Motor neuron (in vitro differentiated cells): Measurements from ENCODE around the gene CDCA5. TPM values are rescaled to one million over a fixed set of nuclear protein-coding genes. Genes with fewer than 3 reads are reported as not detected.

Experiments used
- ATAC-seq, 8 experiments: fragments of 200-7000 bp; cut with Tn5 transposase; replicated peaks in 6 of 8; 2 replicates each; pipeline ENCODE4 v1.8.0; 2021; ENCODE audit warnings: mild to moderate bottlenecking in 8 of 8, moderate library complexity in 8 of 8
- H3K27ac ChIP-seq, 2 donors: fragments of 250-450 bp; sonication (Bioruptor Pico); 2 replicates each; pipeline ENCODE4 v1.9.0; 2021; ENCODE audit warnings: antibody characterized with exemption in 2 of 2, mild to moderate bottlenecking in 2 of 2, moderate library complexity in 1 of 2
- H3K4me1 ChIP-seq, 2 donors: fragments of 250-450 bp; sonication (Bioruptor Pico); replicated peaks in 1 of 2; 2 replicates each; pipeline ENCODE4 v1.6.1; 2021; ENCODE audit warnings: antibody characterized with exemption in 2 of 2, mild to moderate bottlenecking in 2 of 2, moderate library complexity in 1 of 2
- H3K4me3 ChIP-seq, 5 donors: fragments of 250-450 bp; sonication (Bioruptor Pico); 2 replicates each; pipeline ENCODE4 v1.9.0; 2021; ENCODE audit warnings: antibody characterized with exemption in 5 of 5, mild to moderate bottlenecking in 5 of 5, moderate library complexity in 4 of 5
- WGBS, 10 experiments: fragments of 450-650 bp; shearing (Covaris generic); methylation state at CpG; one replicate each; pipeline ENCODE4 v1.0.0; 2022; 5-methylcytosine and 5-hydroxymethylcytosine counted together
- in situ Hi-C, 9 experiments: fragments of 400-800 bp; cut with MboI; loops; one replicate each; pipeline ENCODE4 v1.15.0; 2021; ENCODE audit warnings: low sequenced_read_pairs in 9 of 9, low pct_unique_long_range_greater_than_20kb in 2 of 9; ENCODE audit not compliant: unreplicated experiment in 9 of 9
- total RNA-seq, 8 experiments: library from RNA; unstranded; fragments of 300-600 nt; gene quantifications; 2 replicates each; pipeline versions ENCODE4 v1.2.3 to v1.2.4, GENCODE V29; 2022

The CDCA5 gene
- total RNA-seq, 8 experiments from 2014 or later, result 0.97 to 25.2 (median 2.0) TPM

- Histone ChIP-seq H3K27ac (no peak overlapping the region), H3K4me3 (no peak overlapping the region), H3K4me1 (no peaks in the 10 kb centered on the region)
- 0 to 100% (median 45%) methylated on average over 1 to 7 of the region's 11 CpGs; no CpG with 5 or more reads in 4 of the 10 experiments for WGBS, 10 experiments
- ATAC-seq, result no peak
- in situ Hi-C loops, result no loop called here
These were observed 48.3 kb downstream of the CDCA5 start for GRCh38 chr11:65035579-65035978.

DNA sequence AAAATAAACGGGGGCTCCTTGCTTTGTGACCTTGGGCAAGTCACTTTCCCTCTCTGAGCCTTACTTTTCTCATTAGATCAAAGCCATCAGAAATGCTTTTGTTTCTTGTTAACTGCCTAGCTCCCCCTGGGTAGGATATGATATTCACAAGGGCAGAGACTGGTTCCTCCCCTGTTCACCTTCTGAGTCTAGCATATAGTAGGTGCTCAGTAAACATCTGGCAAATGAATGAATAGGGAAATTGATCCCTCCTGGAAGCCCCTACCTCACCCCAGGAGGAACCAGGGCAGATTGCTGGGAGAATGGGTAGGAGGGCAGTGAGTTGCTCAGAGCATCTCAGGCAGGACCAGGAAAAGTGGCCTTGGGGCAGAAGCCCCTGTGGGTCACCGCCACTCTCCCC lies 49.4 kb downstream of the CDCA5 start:
- no peak overlapping the region for H3K27ac ChIP-seq
- WGBS, 10 experiments, result 78 to 100% (median 92%) methylated on average over 1 to 2 of the region's 2 CpGs; no CpG with 5 or more reads in 5 of the 10 experiments
- in situ Hi-C loops, result no loop called here

DNA sequence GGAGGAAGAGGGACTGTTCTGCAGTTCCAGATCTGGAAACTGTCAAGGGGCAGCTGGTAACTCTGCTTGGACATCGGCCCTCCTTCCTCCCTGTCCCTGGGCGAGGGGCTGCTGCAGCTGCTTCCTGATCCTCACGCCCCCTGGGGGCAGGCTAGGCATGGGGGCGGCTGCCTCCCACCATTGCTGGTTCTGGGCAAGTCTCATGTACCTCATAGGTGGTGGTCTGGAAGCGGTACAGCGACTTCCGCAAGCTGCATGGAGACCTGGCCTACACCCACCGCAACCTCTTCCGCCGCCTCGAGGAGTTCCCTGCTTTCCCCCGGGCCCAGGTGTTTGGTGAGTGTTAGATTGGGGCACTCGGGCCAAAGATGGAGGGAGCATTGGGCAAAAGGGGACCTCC lies 51.6 kb downstream of the CDCA5 start:
- ATAC-seq, result no peak
- Histone ChIP-seq H3K4me3 (no peak overlapping the region), H3K27ac (no peak overlapping the region), H3K4me1 (peaks cover 0 to 2% of the 10 kb centered on the region in 2 donors)
- in situ Hi-C loops, result no loop called here
- WGBS, 10 experiments, result 20 to 100% (median 46%) methylated on average over 1 to 4 of the region's 13 CpGs; no CpG with 5 or more reads in 6 of the 10 experiments

More for the DNA sequence above, 49.4 kb downstream of the CDCA5 start:
- Histone ChIP-seq H3K4me3 (no peak overlapping the region), H3K4me1 (no peaks in the 10 kb centered on the region)
- no peak for ATAC-seq

Other genes starting within 250 kb of the CDCA5 start
- gene CDC42BPG, start 239.4 kb downstream of the CDCA5 start, total RNA-seq, result 1 to 10 TPM in 1 of 8 experiments, under 1 TPM in 6, not detected in 1; 0.05 to 1.2 (median 0.22) TPM
- 10 to 100 TPM; 20.2 to 37.2 (median 30.6) TPM for gene EHD1, start 205.4 kb downstream of the CDCA5 start, total RNA-seq
- gene ATG2A, start 166.8 kb downstream of the CDCA5 start, total RNA-seq, result 10 to 100 TPM in 4 of 8 experiments, 1 to 10 TPM in 4; 4.9 to 37.2 (median 9.6) TPM
- 10 to 100 TPM in 6 of 8 experiments, 1 to 10 TPM in 2; 8.4 to 48.7 (median 25.8) TPM for gene PPP2R5B, start 159.4 kb downstream of the CDCA5 start, total RNA-seq
- under 1 TPM in 3 of 8 experiments, not detected in 5; 0.16 to 0.93 (median 0.76) TPM for gene GPHA2, start 148.1 kb downstream of the CDCA5 start, total RNA-seq
- 1 to 10 TPM in 1 of 8 experiments, under 1 TPM in 3, not detected in 4; 0.11 to 1.8 (median 0.18) TPM for gene MAJIN, start 111.9 kb downstream of the CDCA5 start, total RNA-seq
- 10 to 100 TPM in 1 of 8 experiments, 1 to 10 TPM in 4, under 1 TPM in 3; 0.22 to 15.8 (median 1.1) TPM for gene BATF2, start 87.1 kb downstream of the CDCA5 start, total RNA-seq
- gene ARL2, start 69.9 kb downstream of the CDCA5 start, total RNA-seq, result 100 to 1,000 TPM; 103 to 151 (median 108) TPM
- gene SNX15, start 56.6 kb downstream of the CDCA5 start, total RNA-seq, result 10 to 100 TPM in 7 of 8 experiments, 1 to 10 TPM in 1; 8.5 to 27.1 (median 13.9) TPM
- gene SAC3D1, start 42.8 kb downstream of the CDCA5 start, total RNA-seq, result 10 to 100 TPM in 7 of 8 experiments, 1 to 10 TPM in 1; 8.9 to 18.2 (median 11.5) TPM
- gene NAALADL1, start 25.5 kb downstream of the CDCA5 start, total RNA-seq, result 1 to 10 TPM in 2 of 8 experiments, under 1 TPM in 5, not detected in 1; 0.52 to 3.9 (median 0.93) TPM
- gene ZFPL1, start 182 bp upstream of the CDCA5 start, total RNA-seq, result 10 to 100 TPM; 33.2 to 95.4 (median 41.7) TPM
- gene VPS51, start 12.2 kb upstream of the CDCA5 start, total RNA-seq, result 100 to 1,000 TPM in 3 of 8 experiments, 10 to 100 TPM in 5; 58.3 to 137 (median 89.5) TPM
- gene TM7SF2, start 27.8 kb upstream of the CDCA5 start, total RNA-seq, result 10 to 100 TPM; 31.4 to 86.3 (median 45.9) TPM
- 10 to 100 TPM in 7 of 8 experiments, 1 to 10 TPM in 1; 8.4 to 18.4 (median 13.3) TPM for gene ZNHIT2, start 33.7 kb upstream of the CDCA5 start, total RNA-seq
- gene FAU, start 38.1 kb upstream of the CDCA5 start, total RNA-seq, result 1,000 to 10,000 TPM in 7 of 8 experiments, 100 to 1,000 TPM in 1; 848 to 1,834 (median 1,237) TPM
- 10 to 100 TPM; 43.2 to 75.9 (median 52.0) TPM for gene MRPL49, start 38.3 kb upstream of the CDCA5 start, total RNA-seq
- 10 to 100 TPM; 11.0 to 26.5 (median 18.1) TPM for gene SYVN1, start 50.5 kb upstream of the CDCA5 start, total RNA-seq
- under 1 TPM in 1 of 8 experiments, not detected in 7; 0.28 TPM for gene SPDYC, start 86.2 kb upstream of the CDCA5 start, total RNA-seq
- 10 to 100 TPM; 32.0 to 79.8 (median 45.3) TPM for gene CAPN1, start 97.9 kb upstream of the CDCA5 start, total RNA-seq
- gene POLA2, start 177.9 kb upstream of the CDCA5 start, total RNA-seq, result 10 to 100 TPM in 3 of 8 experiments, 1 to 10 TPM in 5; 2.9 to 22.0 (median 6.0) TPM
- 10 to 100 TPM in 2 of 8 experiments, 1 to 10 TPM in 6; 4.0 to 14.1 (median 5.8) TPM for gene CDC42EP2, start 230.8 kb upstream of the CDCA5 start, total RNA-seq
- 10 to 100 TPM; 32.0 to 56.1 (median 44.1) TPM for gene DPF2, start 249.8 kb upstream of the CDCA5 start, total RNA-seq